Osteoblast (primary cell): ENCODE data around the gene PAX5. TPM values are rescaled to one million over a fixed set of nuclear protein-coding genes. Genes with fewer than 3 reads are reported as not detected.

Experiments
- DNase-seq: peaks from one replicate; pipeline ENCODE4 v3.0.0; 2011; ENCODE audit warnings: low spot score, mixed read lengths; ENCODE audit not compliant: insufficient read length; ENCODE audit errors: missing footprints
- H2AFZ ChIP-seq: 2 replicates; pipeline ENCODE4 v1.6.0; 2011; ENCODE audit warnings: mild to moderate bottlenecking, low read length
- H3K27ac ChIP-seq: 2 replicates; pipeline ENCODE4 v1.5.1; 2011; ENCODE audit warnings: mild to moderate bottlenecking, low read depth, low read length, moderate library complexity
- H3K27me3 ChIP-seq: 2 replicates; pipeline ENCODE4 v1.6.0; 2012; ENCODE audit warnings: mild to moderate bottlenecking, control low read depth, inconsistent platforms, low read length, moderate library complexity; ENCODE audit not compliant: insufficient read depth
- H3K36me3 ChIP-seq: 2 replicates; pipeline ENCODE4 v1.5.1; 2011; ENCODE audit warnings: mild to moderate bottlenecking, low read length, control low read depth, moderate library complexity; ENCODE audit not compliant: insufficient read depth
- H3K4me1 ChIP-seq: 2 replicates; pipeline ENCODE4 v1.5.1; 2011; ENCODE audit warnings: mild to moderate bottlenecking, low read length, control low read depth, moderate library complexity; ENCODE audit not compliant: insufficient read depth
- H3K4me2 ChIP-seq: 2 replicates; pipeline ENCODE4 v1.6.0; 2011; ENCODE audit warnings: mild to moderate bottlenecking, low read length; ENCODE audit not compliant: insufficient read depth
- H3K4me3 ChIP-seq: fragments of 200-600 bp; sonication (generic); 3 replicates; pipeline ENCODE4 v1.5.1; 2012; ENCODE audit warnings: mild to moderate bottlenecking, low read length, inconsistent platforms; ENCODE audit not compliant: insufficient read depth
- H3K79me2 ChIP-seq: 2 replicates; pipeline ENCODE4 v1.6.0; 2012; ENCODE audit warnings: mild to moderate bottlenecking, low read length, control low read depth, inconsistent platforms; ENCODE audit not compliant: insufficient read depth
- H3K9me3 ChIP-seq: 2 replicates; pipeline ENCODE4 v1.5.1; 2011; ENCODE audit warnings: low read depth, low read length, control low read depth
- H4K20me1 ChIP-seq: 2 replicates; pipeline ENCODE4 v1.6.0; 2012; ENCODE audit warnings: mild to moderate bottlenecking, low read length, control low read depth; ENCODE audit not compliant: insufficient read depth
- total RNA-seq: library from RNA; depleted of rRNA; stranded (reverse); fragments of >200 nt; gene quantifications from 2 replicates; pipeline ENCODE4 v1.2.3, GENCODE V29; 2012
- TF ChIP-seq, protein P1 (sequence below): IDR thresholded peaks from 2 replicates; pipeline ENCODE4 v1.5.1; 2011; ENCODE audit warnings: mild to moderate bottlenecking, low read depth, low read length, moderate library complexity; ENCODE audit errors: extremely low read depth

The PAX5 gene
- total RNA-seq, 1 donor, result not detected

DNA sequence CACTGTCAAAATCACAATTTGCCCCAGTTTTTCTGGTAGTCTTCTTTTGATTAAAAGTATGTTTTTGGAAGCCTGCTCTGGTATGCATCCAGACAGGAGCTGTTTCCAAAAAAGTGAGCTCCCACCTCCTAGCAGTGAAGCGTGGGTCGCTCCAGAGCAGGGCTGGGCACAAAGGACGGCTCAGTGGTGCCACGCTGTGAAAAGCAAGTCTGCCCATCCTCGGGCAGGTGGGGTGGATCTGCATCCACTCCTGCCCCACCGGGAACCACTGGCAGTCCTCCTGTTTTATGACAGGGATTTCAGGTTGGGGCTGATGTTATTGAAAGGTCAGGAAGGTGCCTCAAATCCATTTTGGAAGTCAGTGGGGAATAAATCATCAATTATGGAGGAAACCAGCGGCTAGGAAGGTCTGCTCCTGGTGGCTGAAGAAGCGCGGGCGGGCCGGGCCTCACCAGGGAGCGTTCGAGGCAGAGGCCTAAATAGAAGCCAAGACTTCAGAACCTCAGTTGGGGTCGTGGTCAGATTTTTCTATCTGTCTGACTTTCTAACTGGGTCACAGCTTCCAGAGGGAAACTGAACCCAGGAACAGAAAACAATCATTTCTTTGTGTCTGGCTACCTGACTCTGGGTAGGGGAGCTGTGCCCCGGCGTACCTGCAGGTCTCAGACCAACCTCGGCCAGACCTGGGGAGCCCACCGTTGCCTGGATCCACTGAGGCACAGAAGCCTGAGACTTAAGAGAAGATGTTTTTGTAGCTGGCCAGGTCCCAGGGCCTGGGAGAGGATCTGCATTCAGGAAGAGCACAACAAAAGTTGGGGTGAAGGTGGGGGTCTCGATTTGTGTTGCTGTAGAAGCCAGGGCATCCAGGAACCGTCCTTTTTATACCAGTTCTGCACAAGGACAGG lies 168.1 kb downstream of the PAX5 start:
- Histone ChIP-seq H3K4me1 (no peaks in the 10 kb centered on the region), H3K79me2 (no peaks in the 10 kb centered on the region), H3K36me3 (no peaks in the 10 kb centered on the region), H2AFZ (no peak overlapping the region), H3K4me2 (no peak overlapping the region), H3K27me3 (peaks cover 42% of the 10 kb centered on the region), H4K20me1 (no peaks in the 10 kb centered on the region), H3K27ac (no peak overlapping the region), H3K9me3 (no peaks in the 10 kb centered on the region), H3K4me3 (no peak overlapping the region)
- TF ChIP-seq, protein P1, sequence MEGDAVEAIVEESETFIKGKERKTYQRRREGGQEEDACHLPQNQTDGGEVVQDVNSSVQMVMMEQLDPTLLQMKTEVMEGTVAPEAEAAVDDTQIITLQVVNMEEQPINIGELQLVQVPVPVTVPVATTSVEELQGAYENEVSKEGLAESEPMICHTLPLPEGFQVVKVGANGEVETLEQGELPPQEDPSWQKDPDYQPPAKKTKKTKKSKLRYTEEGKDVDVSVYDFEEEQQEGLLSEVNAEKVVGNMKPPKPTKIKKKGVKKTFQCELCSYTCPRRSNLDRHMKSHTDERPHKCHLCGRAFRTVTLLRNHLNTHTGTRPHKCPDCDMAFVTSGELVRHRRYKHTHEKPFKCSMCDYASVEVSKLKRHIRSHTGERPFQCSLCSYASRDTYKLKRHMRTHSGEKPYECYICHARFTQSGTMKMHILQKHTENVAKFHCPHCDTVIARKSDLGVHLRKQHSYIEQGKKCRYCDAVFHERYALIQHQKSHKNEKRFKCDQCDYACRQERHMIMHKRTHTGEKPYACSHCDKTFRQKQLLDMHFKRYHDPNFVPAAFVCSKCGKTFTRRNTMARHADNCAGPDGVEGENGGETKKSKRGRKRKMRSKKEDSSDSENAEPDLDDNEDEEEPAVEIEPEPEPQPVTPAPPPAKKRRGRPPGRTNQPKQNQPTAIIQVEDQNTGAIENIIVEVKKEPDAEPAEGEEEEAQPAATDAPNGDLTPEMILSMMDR, result no peak
- DNase-seq, result peak; percentile 51

DNA sequence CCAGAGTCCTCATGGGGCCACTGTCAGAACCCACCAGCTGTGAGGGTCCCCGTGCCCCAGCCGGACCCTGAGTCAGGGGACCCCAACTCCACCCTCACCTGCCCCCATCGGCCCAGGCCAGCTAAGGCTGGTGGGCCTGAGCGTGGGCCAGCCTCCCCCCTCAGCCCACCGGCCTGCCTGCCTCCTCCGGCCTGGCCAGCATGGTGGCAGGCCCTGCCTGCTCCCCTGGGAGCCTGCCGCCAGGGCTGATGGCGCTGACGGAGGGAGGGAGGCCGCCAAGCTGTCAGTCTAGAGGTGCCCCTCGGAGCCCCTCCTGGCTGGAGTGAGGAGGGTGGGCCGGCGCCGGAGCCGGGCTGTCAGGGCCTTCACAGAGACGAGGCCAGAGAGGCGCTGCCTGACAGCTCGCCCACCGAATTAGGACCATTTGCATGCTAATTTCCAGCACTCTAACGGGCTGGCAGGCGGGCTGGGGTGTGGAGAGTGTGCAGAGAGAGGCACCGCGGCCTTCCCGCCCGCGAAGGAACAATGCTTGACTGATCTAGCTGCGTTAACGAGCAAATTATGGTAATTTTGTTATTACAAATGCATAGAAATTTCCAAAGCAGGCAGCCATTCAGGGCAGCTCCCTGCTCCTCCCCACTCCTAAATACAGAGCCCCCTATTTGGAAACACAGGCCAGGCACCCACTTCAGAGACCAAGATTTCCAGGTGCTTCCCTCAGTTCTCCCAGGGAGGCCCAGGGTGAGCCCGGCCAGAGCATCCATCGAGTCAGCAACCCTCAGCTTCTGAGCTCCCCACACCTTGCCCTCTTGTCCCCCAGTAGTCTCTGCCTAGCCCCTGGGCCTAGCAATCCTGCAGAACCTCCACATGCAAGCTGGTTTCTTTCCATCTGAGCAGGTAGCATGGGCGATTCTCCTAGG lies 169.3 kb downstream of the PAX5 start:
- H3K36me3 ChIP-seq, result no peaks in the 10 kb centered on the region
- H3K9me3 ChIP-seq, result no peaks in the 10 kb centered on the region
- H3K27me3 ChIP-seq, result peaks cover 46% of the 10 kb centered on the region
- no peak for DNase-seq
- no peaks in the 10 kb centered on the region for H4K20me1 ChIP-seq
- H3K27ac ChIP-seq, result no peak overlapping the region
- no peak overlapping the region for H3K4me2 ChIP-seq
- no peak overlapping the region for H2AFZ ChIP-seq
- TF ChIP-seq, protein P1, result no peak
- no peaks in the 10 kb centered on the region for H3K79me2 ChIP-seq
- no peak overlapping the region for H3K4me3 ChIP-seq
- H3K4me1 ChIP-seq, result no peaks in the 10 kb centered on the region

DNA sequence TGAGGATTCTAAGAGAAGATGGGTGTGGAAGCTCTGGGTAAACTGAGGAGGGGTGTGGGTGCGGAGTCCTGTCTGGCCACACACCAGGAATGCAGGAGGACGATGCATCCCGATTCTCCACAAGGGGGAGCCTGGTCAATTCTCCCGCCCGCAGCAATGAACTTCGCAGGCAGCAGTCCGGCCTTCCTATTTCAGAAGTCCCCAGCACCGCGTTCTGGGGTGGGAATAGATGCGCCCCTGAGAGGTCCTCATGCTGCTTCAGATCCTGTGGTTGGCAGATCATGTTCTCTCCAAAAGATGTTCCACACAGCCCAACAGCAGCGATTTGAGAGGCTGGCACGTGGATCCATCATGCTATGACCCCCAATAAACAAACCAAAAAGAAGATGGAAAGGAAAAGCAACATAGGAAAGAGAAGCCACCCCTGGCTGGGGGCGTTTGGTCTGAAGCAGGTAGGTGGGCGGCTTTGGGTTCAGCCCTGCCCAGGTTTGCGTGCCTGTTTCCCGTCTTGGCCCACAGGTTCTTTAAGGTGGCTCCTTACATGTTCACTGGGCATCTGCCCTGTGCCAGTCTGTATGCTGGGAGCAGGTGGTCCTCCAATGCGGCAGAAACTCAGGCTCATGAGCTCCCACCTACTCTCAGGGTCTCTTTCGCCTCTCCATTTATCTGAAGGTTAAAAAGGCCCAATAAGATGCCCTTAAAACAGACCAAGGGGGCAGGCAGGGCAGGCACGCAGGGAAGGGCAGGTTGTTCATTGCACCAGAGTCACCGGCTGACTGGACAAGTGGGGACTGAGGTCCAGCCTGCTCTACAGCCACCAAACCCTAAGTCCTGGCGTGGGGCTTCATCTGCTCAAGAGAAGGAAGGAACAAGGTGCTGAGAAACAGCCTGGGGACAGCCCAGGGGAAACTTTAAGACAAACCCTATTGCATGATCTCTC lies 171.6 kb downstream of the PAX5 start:
- peaks cover 47% of the 10 kb centered on the region for H3K27me3 ChIP-seq
- no peak overlapping the region for H3K27ac ChIP-seq
- no peaks in the 10 kb centered on the region for H3K36me3 ChIP-seq
- TF ChIP-seq, protein P1, result peak; percentile 74
- H3K9me3 ChIP-seq, result no peaks in the 10 kb centered on the region
- H2AFZ ChIP-seq, result no peak overlapping the region
- DNase-seq, result peak; percentile 97
- H3K4me3 ChIP-seq, result no peak overlapping the region
- no peak overlapping the region for H3K4me2 ChIP-seq
- no peaks in the 10 kb centered on the region for H3K79me2 ChIP-seq
- H4K20me1 ChIP-seq, result no peaks in the 10 kb centered on the region
- no peaks in the 10 kb centered on the region for H3K4me1 ChIP-seq
